NCI-H2196 treated with DMSO at 0.1 percent for 48 hours (cell line): ENCODE data around the gene C21orf91.

Experiments used
- DNase-seq: peaks from one replicate; lab custom pipeline; 2025; ENCODE audit not compliant: unreplicated experiment; lab: John Stamatoyannopoulos, UW

The C21orf91 gene

GRCh38 chr21:17819114-17819876, at the start of gene C21orf91:
C21orf91 (minus strand) TSS chr21:17819356; CDS start chr21:17818318, 1,038 bp downstream.
- peak; percentile 63 for DNase-seq

DNA sequence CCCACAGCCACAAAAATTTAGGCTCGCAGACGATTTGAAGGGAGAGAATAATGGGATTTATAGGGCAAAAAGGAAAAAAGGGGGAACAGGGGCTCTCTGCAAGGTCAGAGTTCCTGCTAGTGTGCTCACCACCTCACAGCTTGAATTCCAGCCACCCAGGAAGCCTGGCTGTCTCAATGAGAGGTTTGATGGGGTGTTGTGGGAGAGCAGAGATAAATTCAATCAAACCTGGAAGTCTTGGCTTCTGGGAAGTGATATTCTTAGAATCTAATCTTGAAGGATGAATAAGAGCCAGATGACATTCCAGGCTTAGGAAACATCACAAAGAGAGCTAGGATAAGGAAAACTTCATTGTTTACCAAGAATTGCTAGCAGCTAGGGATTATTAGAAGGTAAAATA, 47.4 kb upstream of the C21orf91 start:
- DNase-seq = no peak

GRCh38 chr21:17859661-17860060, 40.5 kb upstream of the C21orf91 start:
- no peak for DNase-seq

GRCh38 chr21:17858747-17859146, 39.6 kb upstream of the C21orf91 start:
- no peak for DNase-seq

GRCh38 chr21:17854745-17855144, 35.6 kb upstream of the C21orf91 start:
- DNase-seq = no peak

GRCh38 chr21:17853393-17854275, 34.5 kb upstream of the C21orf91 start:
- DNase-seq = no peak

GRCh38 chr21:17848228-17848627, 29.1 kb upstream of the C21orf91 start:
- no peak for DNase-seq

GRCh38 chr21:17841103-17841502, 21.9 kb upstream of the C21orf91 start:
- DNase-seq = no peak

GRCh38 chr21:17834639-17835354, 15.6 kb upstream of the C21orf91 start:
- no peak for DNase-seq

DNA sequence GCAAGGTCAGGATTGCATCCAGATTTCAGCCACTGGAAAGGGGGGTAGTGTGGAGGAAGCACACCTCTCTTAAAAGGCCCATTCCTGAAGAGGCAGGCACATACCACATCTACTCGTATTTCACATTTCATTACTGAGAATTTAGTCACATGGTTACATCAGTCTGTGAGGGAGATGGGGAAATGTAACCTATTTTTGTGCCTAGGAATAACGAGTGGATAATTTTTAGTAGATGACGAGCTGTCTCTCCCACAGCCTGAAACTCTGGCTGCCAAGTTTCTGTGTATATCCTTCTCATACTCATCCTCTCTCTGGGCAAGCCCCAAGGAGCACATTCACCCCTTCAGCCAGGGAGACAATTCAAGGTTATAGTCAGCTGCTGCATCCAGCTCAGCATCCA, 10.3 kb upstream of the C21orf91 start:
- no peak for DNase-seq

GRCh38 chr21:17828223-17828622, 9.1 kb upstream of the C21orf91 start:
- no peak for DNase-seq

DNA sequence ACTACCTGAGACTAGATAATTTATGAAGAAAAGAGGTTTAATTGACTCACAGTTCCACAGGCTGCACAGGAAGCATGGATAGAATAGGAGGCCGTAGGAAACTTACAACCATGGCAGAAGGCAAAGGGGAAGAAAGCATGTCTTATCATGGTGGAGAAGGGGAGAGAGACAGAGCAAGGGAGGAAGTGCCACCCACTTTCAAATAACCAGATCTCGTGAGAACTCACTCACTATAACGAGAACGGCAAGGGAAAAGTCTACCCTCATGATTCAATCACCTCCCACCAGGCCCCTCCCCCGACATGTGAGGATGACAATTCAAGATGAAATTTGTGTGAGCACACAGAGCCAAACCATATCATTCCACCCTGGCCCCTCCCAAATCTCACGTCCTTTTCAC, 4.7 kb upstream of the C21orf91 start:
- no peak for DNase-seq

DNA sequence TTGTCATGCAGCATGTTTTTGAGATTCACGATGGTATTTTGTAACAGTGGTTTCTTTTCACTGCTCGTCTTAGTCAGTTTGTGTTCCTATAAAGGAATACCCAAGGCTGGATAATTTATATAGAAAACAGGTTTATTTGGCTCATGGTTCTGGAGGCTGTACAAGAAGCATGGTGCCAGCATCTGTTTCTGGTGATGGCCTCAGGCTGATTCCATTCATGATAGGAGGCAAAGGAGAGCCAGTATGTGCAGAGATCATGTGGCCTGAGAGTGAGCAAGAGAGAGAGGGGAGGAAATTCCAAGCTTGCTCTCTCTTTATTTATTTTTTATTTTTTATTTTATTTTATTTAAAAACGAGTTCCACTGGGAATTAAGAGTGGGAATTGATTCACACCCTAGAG, 2.0 kb upstream of the C21orf91 start:
- DNase-seq = no peak

GRCh38 chr21:17819877-17820229, 697 bp upstream of the C21orf91 start:
- no peak for DNase-seq

GRCh38 chr21:17818186-17819113, 706 bp downstream of the C21orf91 start:
- no peak for DNase-seq

DNA sequence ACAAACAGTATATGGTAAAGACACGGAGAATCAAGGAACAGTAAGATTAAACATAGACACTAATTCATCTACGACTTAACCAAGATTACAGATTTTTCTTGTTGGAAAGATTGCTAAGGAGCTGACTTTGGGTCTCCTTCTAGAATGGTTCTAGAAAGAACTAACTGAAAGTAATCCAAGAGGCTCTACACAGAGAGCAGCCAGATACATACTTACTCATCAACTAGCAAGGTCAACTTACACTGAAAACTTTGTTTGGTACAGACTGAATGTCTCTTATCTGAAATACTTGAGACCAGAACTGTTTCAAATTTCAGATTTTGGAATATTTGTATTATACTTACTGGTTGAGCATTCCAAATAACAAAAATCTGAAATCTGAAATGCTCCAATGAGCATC, 5.8 kb downstream of the C21orf91 start:
- no peak for DNase-seq

- no peak for DNase-seq
Measured at GRCh38 chr21:17805966-17806365, 13.2 kb downstream of the C21orf91 start.

DNA sequence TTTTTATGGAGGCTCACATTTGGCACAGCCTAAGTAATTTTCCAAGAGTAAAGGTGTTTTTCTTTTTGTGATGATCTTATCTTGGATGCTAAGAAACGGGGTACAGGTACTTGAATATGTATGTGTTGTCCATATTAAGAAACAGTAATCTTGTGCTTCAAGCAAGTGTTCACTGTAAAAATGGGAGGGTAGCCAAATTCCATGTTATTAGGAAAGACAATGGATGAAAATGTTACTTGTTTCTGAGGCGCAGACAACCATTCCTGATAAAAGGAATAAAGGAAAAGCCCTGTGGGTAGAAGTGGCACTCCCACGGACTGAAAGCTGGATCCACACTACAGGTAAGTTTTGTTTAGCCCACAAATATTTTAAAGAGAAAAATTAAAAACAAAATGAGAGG, 15.6 kb downstream of the C21orf91 start:
- no peak for DNase-seq

DNA sequence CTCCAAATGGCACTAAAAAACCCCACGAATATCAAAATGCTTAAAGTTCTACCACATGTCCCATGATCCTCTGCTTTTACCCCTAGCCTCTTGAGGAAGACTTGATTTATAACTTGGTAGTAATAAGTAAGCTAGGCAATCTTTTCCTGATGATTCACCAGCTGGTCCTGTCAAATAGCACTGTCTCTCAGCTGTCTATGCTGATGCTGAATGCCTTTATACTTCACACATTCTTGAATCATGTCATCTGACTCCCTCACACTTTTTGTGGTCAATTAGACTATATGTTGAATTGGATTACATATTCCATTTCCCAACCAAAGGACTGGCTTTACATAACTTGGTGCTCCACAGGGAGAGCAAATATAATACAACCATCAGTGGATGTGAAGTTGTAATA, 16.6 kb downstream of the C21orf91 start:
- no peak for DNase-seq

DNA sequence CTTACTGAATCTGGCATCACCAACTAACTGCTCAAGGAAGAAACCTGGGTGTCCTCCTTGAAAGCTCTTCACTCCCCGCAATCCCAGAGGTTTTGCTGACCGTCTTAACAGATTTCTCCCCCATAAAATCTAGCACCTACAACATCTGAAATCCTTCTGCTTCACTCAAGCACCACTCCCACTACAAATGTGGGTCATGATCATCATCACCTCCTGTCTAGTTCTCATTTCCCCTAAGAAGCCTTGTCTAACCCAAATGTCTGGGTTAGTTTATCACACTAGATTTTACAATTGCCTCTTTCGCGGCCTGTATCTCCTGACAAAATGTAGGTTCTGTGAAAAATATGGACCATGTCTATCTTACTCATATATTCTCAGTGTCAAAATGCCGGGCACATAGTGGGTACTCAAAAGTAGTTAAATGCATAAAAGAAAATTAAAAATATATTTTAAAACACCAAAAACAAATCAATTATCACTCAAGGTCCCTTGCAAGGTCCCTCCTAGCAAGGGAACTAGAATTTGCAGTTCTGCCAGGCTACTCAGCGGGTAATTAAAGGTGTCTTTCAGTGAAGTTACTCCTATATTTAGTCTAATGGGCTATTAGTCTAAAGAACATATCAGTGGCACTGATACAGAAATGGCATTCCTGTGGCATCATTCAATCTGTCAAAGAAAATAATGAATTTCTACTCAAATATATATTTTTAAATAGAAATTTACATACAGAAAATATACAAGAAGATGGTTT, 19.6 kb downstream of the C21orf91 start:
- DNase-seq = no peak
